Left kidney (tissue), 2 donors: ENCODE measurements around the gene ZCCHC9. TPM values are rescaled to one million over a fixed set of nuclear protein-coding genes. Genes with fewer than 3 reads are reported as not detected.

Source experiments
- DNase-seq: peaks from one replicate; pipeline ENCODE4 v3.0.0-alpha.2; 2013
- polyA plus RNA-seq: library from polyadenylated mRNA; unstranded; fragments of 120-200 nt; gene quantifications from one replicate; pipeline ENCODE4 v1.2.1, GENCODE V29; 2013; ENCODE audit not compliant: insufficient read length

ZCCHC9 gene
- polyA plus RNA-seq, 1 donor, result 46.7 TPM

GRCh38 chr5:81354093-81354492 is 52.7 kb downstream of the ZCCHC9 start:
- DNase-seq, result no peak

GRCh38 chr5:81355291-81356251 is 54.2 kb downstream of the ZCCHC9 start:
- DNase-seq, result no peak

DNA sequence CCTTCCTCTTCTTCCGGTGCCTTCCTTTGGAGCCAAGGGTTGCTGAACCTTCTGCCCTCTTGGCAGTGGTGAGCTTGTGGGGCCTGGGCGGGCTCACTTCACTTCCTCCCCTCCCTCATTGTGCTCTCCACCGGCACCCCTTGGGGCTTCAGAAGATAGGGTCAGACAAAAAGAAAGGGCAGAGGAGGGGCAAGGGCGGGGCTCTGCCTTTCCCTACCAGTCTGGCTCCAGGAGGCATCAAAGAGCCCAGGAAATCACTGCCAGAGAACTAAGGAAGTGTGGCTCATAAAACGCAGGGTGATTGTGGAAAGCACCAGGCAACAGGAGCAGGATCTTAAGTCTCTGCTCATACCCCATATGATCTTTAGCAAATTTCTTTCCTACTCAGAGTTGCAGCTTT is 57.7 kb downstream of the ZCCHC9 start:
- no peak for DNase-seq

DNA sequence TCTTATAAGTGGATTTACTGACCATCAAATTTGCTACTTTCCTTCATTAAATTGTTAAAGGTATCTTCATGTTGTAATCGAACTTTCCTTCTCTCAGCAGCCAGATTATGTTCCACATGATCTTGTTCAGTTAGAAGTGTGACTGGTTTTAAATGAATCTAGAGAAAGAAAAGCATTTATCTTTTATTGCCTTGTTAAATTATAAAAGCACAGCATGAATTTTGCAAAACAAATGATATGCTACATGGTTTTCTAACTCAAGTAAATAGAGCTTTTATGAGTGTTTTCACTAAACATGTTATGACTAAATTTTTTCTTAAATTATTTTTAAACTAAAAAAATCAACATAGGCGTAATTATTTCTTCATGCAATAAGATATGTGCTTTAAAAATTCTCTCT is 58.5 kb downstream of the ZCCHC9 start:
- no peak for DNase-seq

GRCh38 chr5:81360640-81361039 is 59.3 kb downstream of the ZCCHC9 start:
- DNase-seq, result no peak

- no peak for DNase-seq
Observed at GRCh38 chr5:81361600-81361999, 60.2 kb downstream of the ZCCHC9 start.

Other genes with a start within 250 kb of the ZCCHC9 start
- gene CKMT2, start 68.3 kb upstream of the ZCCHC9 start, polyA plus RNA-seq, result 10.3 TPM
- 1.2 TPM for gene ACOT12, start 92.5 kb downstream of the ZCCHC9 start, polyA plus RNA-seq